A549 (cell line): ENCODE measurements around the gene PGGHG. TPM values are rescaled to one million over a fixed set of nuclear protein-coding genes. Genes with fewer than 3 reads are reported as not detected.

ENCODE experiments used
- ATAC-seq, 2 experiments: fragments of 200-7000 bp in 1 of 2; fragments of >200 bp in 1 of 2; cut with Nextera tagmentation in 1 of 2; cut with Tn5 transposase in 1 of 2; 3 replicates each; pipeline versions ENCODE4 v1.8.0 to v1.9.1; 2018 to 2020; ENCODE audit warnings: mild to moderate bottlenecking in 1 of 2, moderate library complexity in 1 of 2
- CTCF ChIA-PET: fragments of 300-600 bp; sonication (Branson Sonifier 250); formaldehyde crosslinking; extraction: SDS; loops from one replicate; lab custom pipeline; 2021; ENCODE audit warnings: antibody characterized with exemption, inconsistent platforms; lab: Yijun Ruan, JAX
- POLR2A ChIA-PET: fragments of 350-600 bp; formaldehyde crosslinking; extraction: SDS; loops from one replicate; lab custom pipeline; 2021; ENCODE audit warnings: antibody characterized with exemption, inconsistent platforms; lab: Yijun Ruan, JAX
- DNase-seq, 2 experiments: peaks; one replicate each; pipeline versions ENCODE4 v3.0.0 to v3.0.0-alpha.2; 2011 to 2016; ENCODE audit warnings: low read depth in 1 of 2, low spot score in 1 of 2
- FAIRE-seq: peaks from 2 replicates; lab custom pipeline; 2011; peaks lifted over from hg19 to GRCh38; lab: Jason Lieb, UNC
- H3K27ac ChIP-seq, 2 experiments: fragments of >200 bp; sonication (Bioruptor Twin); formaldehyde crosslinking; 3 replicates each; pipeline ENCODE4 v1.5.1; 2016 to 2017
- H3K4me1 ChIP-seq: fragments of >200 bp; sonication (Bioruptor Twin); formaldehyde crosslinking; 3 replicates; pipeline ENCODE4 v1.6.1; 2016
- H3K4me2 ChIP-seq: fragments of >200 bp; sonication (Bioruptor Twin); formaldehyde crosslinking; 3 replicates; pipeline ENCODE4 v1.6.1; 2016
- H3K4me3 ChIP-seq: fragments of >200 bp; sonication (Bioruptor Twin); formaldehyde crosslinking; 3 replicates; pipeline ENCODE4 v1.5.1; 2016
- H3K9me3 ChIP-seq: fragments of >200 bp; sonication (Bioruptor Twin); formaldehyde crosslinking; 3 replicates; pipeline ENCODE4 v1.6.1; 2016
- CTCF ChIP-seq: fragments of >200 bp; sonication (Bioruptor Twin); formaldehyde crosslinking; IDR thresholded peaks from 3 replicates; pipeline ENCODE4 v1.5.1; 2016
- EHMT2 ChIP-seq: fragments of 200-600 bp; sonication (generic); IDR thresholded peaks from 2 replicates; pipeline ENCODE4 v1.6.1; 2016; ENCODE audit warnings: antibody characterized with exemption, low read depth, mild to moderate bottlenecking, moderate library complexity
- GATA3 ChIP-seq: IDR thresholded peaks from 2 replicates; pipeline ENCODE4 v1.6.1; 2012; ENCODE audit warnings: borderline replicate concordance
- HES2 ChIP-seq: fragments of >200 bp; sonication (Bioruptor Twin); formaldehyde crosslinking; IDR thresholded peaks from 2 replicates; pipeline ENCODE4 v1.6.1; 2016
- HOXB5 ChIP-seq: fragments of 250-450 bp; sonication (Bioruptor Pico); IDR thresholded peaks from 2 replicates; pipeline ENCODE4 v1.5.0; 2020; ENCODE audit warnings: mild to moderate bottlenecking, moderate library complexity
- JUNB ChIP-seq: fragments of >200 bp; sonication (Bioruptor Twin); formaldehyde crosslinking; IDR thresholded peaks from 2 replicates; pipeline ENCODE4 v1.6.1; 2016
- MYC ChIP-seq: IDR thresholded peaks from 2 replicates; pipeline ENCODE4 v1.6.1; 2012; ENCODE audit warnings: mild to moderate bottlenecking, inconsistent platforms, low read length, improper control_type of control experiment, borderline replicate concordance
- RAD21 ChIP-seq, 2 experiments: fragments of >200 bp in 1 of 2; sonication (Bioruptor Twin) in 1 of 2; formaldehyde crosslinking in 1 of 2; IDR thresholded peaks in 1 of 2; conservative IDR thresholded peaks in 1 of 2; 2 replicates in 1 of 2; 3 replicates in 1 of 2; pipeline ENCODE4 v1.6.1; 2012 to 2018; ENCODE audit warnings: inconsistent platforms in 1 of 2
- RCOR1 ChIP-seq: fragments of 150-350 bp; IDR thresholded peaks from 2 replicates; pipeline ENCODE4 v1.6.1; 2014; ENCODE audit warnings: antibody characterized with exemption, low read length, low read depth
- REST ChIP-seq: fragments of 200-600 bp; sonication (generic); IDR thresholded peaks from 2 replicates; pipeline ENCODE4 v1.6.1; 2016; ENCODE audit warnings: antibody characterized with exemption, mild to moderate bottlenecking, moderate library complexity
- TP53 ChIP-seq: fragments of 250-450 bp; sonication (Bioruptor Pico); IDR thresholded peaks from 2 replicates; pipeline ENCODE4 v1.5.0; 2021; ENCODE audit warnings: mild to moderate bottlenecking, moderate library complexity
- WGBS: methylation state at CpG from one replicate; pipeline ENCODE4 v1.1.6; 2017; ENCODE audit errors: missing lambda C conversion rate; 5-methylcytosine and 5-hydroxymethylcytosine counted together
- polyA plus RNA-seq, 4 experiments: library from polyadenylated mRNA; depleted of rRNA in 3 of 4; stranded (reverse); fragments of >200 nt; fragmentation: RNase III in 1 of 4; extraction: RNeasy Plus Mini Kit Qiagen cat#74134 plus additional on column Dnase treatment in 1 of 4; gene quantifications; 2 replicates in 3 of 4; 3 replicates in 1 of 4; pipeline ENCODE4 v1.2.3, GENCODE V29; 2011 to 2017

PGGHG gene
- polyA plus RNA-seq, 2 of the 4 experiments (the other 2 are of a cell fraction), result 7.2 to 19.5 TPM

GRCh38 chr11:255816-256215 is 33.1 kb upstream of the PGGHG start (continued):
- TF ChIP-seq GATA3 (no peak), HES2 (no peak), EHMT2 (no peak), REST (no peak), CTCF (no peak), TP53 (no peak)

- ChIA-PET POLR2A (no interaction called here), CTCF (interaction anchor here (7.2 kb wide), 1 partner anchor 7 kb away, joined by 40 read pairs; no protein-coding TSS in a partner anchor)
- no peaks in the 10 kb centered on the region for H3K9me3 ChIP-seq
- DNase-seq (no peak), ATAC-seq (no peak), FAIRE-seq (no peak)
- no peak overlapping the region for H3K27ac ChIP-seq
- WGBS, result 77% methylated on average over 11 of the region's 14 CpGs
- no peak overlapping the region for H3K4me3 ChIP-seq
- TF ChIP-seq HOXB5 (CRISPR knock-in tag) (no peak), GATA3 (no peak), RCOR1 (no peak), MYC (no peak)
- H3K4me1 ChIP-seq, result no peaks in the 10 kb centered on the region
- no peak overlapping the region for H3K4me2 ChIP-seq
Measured at GRCh38 chr11:256952-257737, 31.8 kb upstream of the PGGHG start.

- CTCF ChIA-PET, result interaction anchor here (0.8 to 7.2 kb wide), 5 partner anchors 8 to 47 kb away, joined by 3 to 40 read pairs (median 4); no protein-coding TSS in a partner anchor
- Histone ChIP-seq H3K4me3 (no peak overlapping the region), H3K27ac (no peak overlapping the region), H3K9me3 (no peaks in the 10 kb centered on the region), H3K4me1 (no peaks in the 10 kb centered on the region), H3K4me2 (no peak overlapping the region)
- DNase-seq (no peak), FAIRE-seq (no peak), ATAC-seq (peak; percentile 70 to 71; a peak in 4 of 6 replicates)
- WGBS, result 42% methylated on average over 13 of the region's 15 CpGs
- POLR2A ChIA-PET, result no interaction called here
- peak in 1 of 2 experiments; percentile 41; a peak in 2 of 5 replicates for TF ChIP-seq RAD21 (conservative IDR thresholded peaks at IDR 0.05 in 1 of 2, IDR thresholded peaks at IDR 0.05 in 1 of 2)
- TF ChIP-seq CTCF, result no peak
- TF ChIP-seq JUNB, result no peak
Measured at GRCh38 chr11:257766-258493, 31.0 kb upstream of the PGGHG start.
